Cardiac muscle cell (in vitro differentiated cells and primary cell): ENCODE data around the gene PSRC1. TPM values are rescaled to one million over a fixed set of nuclear protein-coding genes. Genes with fewer than 3 reads are reported as not detected.

Source experiments
- DNase-seq, 2 donors: peaks; one replicate each; pipeline versions ENCODE4 v3.0.0 to v3.0.0-alpha.2; 2010 to 2017; ENCODE audit warnings: low read depth in 1 of 2, low spot score in 1 of 2
- H3K27ac ChIP-seq: fragments of 200-600 bp; sonication (generic); 2 replicates; pipeline ENCODE4 v1.5.1; 2016
- H3K27me3 ChIP-seq: fragments of 200-600 bp; sonication (generic); 2 replicates; pipeline ENCODE4 v1.6.0; 2016; ENCODE audit warnings: control low read depth
- H3K36me3 ChIP-seq: fragments of 200-600 bp; sonication (generic); 2 replicates; pipeline ENCODE4 v1.5.1; 2016; ENCODE audit warnings: control low read depth
- H3K4me1 ChIP-seq: fragments of 200-600 bp; sonication (generic); 2 replicates; pipeline ENCODE4 v1.8.1; 2017; ENCODE audit warnings: low read depth, mild to moderate bottlenecking, mixed run types
- H3K4me3 ChIP-seq: fragments of 200-600 bp; sonication (generic); 2 replicates; pipeline ENCODE4 v1.5.1; 2016; ENCODE audit warnings: mild to moderate bottlenecking
- H3K9me3 ChIP-seq: fragments of 200-600 bp; sonication (generic); 2 replicates; pipeline ENCODE4 v1.5.1; 2017; ENCODE audit warnings: low read depth, mild to moderate bottlenecking, control low read depth
- polyA plus RNA-seq: library from polyadenylated mRNA; unstranded; fragments of >200 nt; fragmentation: Nextera tagmentation; extraction: Ambion mirVana; gene quantifications from 2 replicates; pipeline ENCODE4 v1.2.1, GENCODE V29; 2016
- total RNA-seq: library from RNA; depleted of rRNA; stranded (reverse); fragments of >200 nt; gene quantifications from 2 replicates; pipeline ENCODE4 v1.2.3, GENCODE V29; 2016
- TF ChIP-seq, protein P1 (sequence below): IDR thresholded peaks from 2 replicates; pipeline ENCODE4 v1.5.1; 2012; ENCODE audit warnings: low read depth, mild to moderate bottlenecking, low read length

Gene PSRC1
- total and polyA plus RNA-seq, 2 experiments from 2014 or later: 13.4 to 41.8 TPM

DNA sequence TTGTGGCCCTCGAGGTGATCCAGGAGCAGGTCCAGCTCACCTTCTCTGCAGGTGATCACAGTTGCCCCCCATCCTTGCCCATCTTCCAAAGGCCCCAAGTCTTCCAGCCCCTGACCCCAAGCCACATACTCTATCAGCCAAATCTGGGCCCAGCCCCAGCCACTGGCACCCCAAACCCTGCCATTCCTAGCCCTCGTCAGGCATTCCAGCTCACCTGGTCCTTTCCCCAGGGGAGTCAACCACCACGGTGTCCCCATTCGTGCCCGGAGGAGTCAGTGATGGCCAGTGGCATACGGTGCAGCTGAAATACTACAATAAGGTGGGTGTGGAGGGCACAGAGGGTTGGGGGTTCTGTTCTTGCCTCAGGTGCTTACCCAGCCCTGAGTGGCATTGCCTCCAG is 21.4 kb downstream of the PSRC1 start:
- Histone ChIP-seq H3K27me3 (no peaks in the 10 kb centered on the region), H3K36me3 (no peaks in the 10 kb centered on the region), H3K27ac (no peak overlapping the region), H3K4me3 (no peak overlapping the region), H3K9me3 (no peaks in the 10 kb centered on the region), H3K4me1 (no peaks in the 10 kb centered on the region)
- DNase-seq: no peak
- TF ChIP-seq, protein P1, sequence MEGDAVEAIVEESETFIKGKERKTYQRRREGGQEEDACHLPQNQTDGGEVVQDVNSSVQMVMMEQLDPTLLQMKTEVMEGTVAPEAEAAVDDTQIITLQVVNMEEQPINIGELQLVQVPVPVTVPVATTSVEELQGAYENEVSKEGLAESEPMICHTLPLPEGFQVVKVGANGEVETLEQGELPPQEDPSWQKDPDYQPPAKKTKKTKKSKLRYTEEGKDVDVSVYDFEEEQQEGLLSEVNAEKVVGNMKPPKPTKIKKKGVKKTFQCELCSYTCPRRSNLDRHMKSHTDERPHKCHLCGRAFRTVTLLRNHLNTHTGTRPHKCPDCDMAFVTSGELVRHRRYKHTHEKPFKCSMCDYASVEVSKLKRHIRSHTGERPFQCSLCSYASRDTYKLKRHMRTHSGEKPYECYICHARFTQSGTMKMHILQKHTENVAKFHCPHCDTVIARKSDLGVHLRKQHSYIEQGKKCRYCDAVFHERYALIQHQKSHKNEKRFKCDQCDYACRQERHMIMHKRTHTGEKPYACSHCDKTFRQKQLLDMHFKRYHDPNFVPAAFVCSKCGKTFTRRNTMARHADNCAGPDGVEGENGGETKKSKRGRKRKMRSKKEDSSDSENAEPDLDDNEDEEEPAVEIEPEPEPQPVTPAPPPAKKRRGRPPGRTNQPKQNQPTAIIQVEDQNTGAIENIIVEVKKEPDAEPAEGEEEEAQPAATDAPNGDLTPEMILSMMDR: no peak

DNA sequence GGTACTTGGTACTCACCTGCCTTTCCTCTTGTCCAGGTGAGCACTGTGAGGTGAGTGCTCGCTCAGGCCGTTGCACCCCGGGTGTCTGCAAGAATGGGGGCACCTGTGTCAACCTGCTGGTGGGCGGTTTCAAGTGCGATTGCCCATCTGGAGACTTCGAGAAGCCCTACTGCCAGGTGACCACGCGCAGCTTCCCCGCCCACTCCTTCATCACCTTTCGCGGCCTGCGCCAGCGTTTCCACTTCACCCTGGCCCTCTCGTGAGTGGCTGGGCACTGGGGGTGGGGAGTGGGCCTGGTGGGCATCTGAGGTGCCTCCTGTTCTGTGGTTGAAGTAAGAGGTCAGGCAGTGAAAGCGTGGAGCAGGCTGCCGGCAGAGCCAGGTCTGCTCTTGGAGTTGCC is 21.9 kb downstream of the PSRC1 start:
- no peaks in the 10 kb centered on the region for H3K27me3 ChIP-seq
- H3K4me1 ChIP-seq: no peaks in the 10 kb centered on the region
- H3K27ac ChIP-seq: no peak overlapping the region
- H3K4me3 ChIP-seq: no peak overlapping the region
- TF ChIP-seq, protein P1: no peak
- no peaks in the 10 kb centered on the region for H3K9me3 ChIP-seq
- no peak for DNase-seq
- H3K36me3 ChIP-seq: no peaks in the 10 kb centered on the region

- no peaks in the 10 kb centered on the region for H3K27me3 ChIP-seq
- no peaks in the 10 kb centered on the region for H3K4me1 ChIP-seq
- no peak for DNase-seq
- H3K9me3 ChIP-seq: no peaks in the 10 kb centered on the region
- no peak overlapping the region for H3K4me3 ChIP-seq
- no peaks in the 10 kb centered on the region for H3K36me3 ChIP-seq
- no peak overlapping the region for H3K27ac ChIP-seq
- TF ChIP-seq, protein P1: no peak
These were observed 23.0 kb downstream of the PSRC1 start for GRCh38 chr1:109259674-109260557.

DNA sequence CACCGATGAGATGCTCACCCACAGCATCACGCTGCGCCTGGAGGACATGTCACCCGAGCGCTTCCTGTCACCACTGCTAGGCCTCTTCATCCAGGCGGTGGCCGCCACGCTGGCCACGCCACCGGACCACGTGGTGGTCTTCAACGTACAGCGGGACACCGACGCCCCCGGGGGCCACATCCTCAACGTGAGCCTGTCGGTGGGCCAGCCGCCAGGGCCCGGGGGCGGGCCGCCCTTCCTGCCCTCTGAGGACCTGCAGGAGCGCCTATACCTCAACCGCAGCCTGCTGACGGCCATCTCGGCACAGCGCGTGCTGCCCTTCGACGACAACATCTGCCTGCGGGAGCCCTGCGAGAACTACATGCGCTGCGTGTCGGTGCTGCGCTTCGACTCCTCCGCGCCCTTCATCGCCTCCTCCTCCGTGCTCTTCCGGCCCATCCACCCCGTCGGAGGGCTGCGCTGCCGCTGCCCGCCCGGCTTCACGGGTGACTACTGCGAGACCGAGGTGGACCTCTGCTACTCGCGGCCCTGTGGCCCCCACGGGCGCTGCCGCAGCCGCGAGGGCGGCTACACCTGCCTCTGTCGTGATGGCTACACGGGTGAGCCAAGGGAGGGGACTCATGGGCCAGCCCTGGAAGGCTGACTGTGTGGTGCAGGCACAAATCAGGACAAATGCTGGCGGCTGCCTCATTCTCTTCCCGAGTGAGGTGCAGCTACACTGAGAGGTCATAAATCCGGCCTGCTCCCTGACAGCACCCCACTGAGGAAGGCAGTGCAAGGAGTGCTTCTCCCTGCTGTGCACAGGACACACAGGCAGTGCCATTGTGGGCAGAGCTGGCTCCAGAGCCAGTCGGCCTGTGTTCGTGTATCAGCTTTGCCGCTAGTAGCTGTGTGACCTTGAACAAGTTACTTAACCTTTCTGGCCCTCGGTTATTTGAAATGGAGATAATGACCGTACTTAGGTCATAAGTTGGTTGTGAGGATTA is 24.2 kb downstream of the PSRC1 start:
- Histone ChIP-seq H3K27ac (no peak overlapping the region), H3K27me3 (no peaks in the 10 kb centered on the region), H3K9me3 (no peaks in the 10 kb centered on the region), H3K4me3 (no peak overlapping the region), H3K36me3 (no peaks in the 10 kb centered on the region), H3K4me1 (peaks cover 10% of the 10 kb centered on the region)
- no peak for DNase-seq
- TF ChIP-seq, protein P1: no peak

GRCh38 chr1:109257682-109258421 is 25.1 kb downstream of the PSRC1 start:
- Histone ChIP-seq H3K27me3 (no peaks in the 10 kb centered on the region), H3K4me3 (no peak overlapping the region), H3K27ac (no peak overlapping the region), H3K9me3 (no peaks in the 10 kb centered on the region), H3K36me3 (no peaks in the 10 kb centered on the region), H3K4me1 (peaks cover 14% of the 10 kb centered on the region)
- no peak for DNase-seq
- TF ChIP-seq, protein P1: no peak
